Lung (tissue), 12 donors: Measurements from ENCODE around the gene ZFY. TPM values are rescaled to one million over a fixed set of nuclear protein-coding genes. Genes with fewer than 3 reads are reported as not detected.
"Not testable (repeated sequence)": the region's sequence is repeated elsewhere in the genome, so short reads cannot be mapped to it uniquely, and the experiment has no call there.

Source experiments
- ATAC-seq: fragments of 200-7000 bp; cut with Tn5 transposase; one replicate; pipeline ENCODE4 v1.9.1; 2020; ENCODE audit warnings: moderate number of reproducible peaks; ENCODE audit not compliant: insufficient read depth, low FRiP score
- DNase-seq, 3 donors: peaks; one replicate each; pipeline ENCODE4 v3.0.0-alpha.2; 2013 to 2017
- H3K27ac ChIP-seq, 2 donors: one replicate each; pipeline ENCODE4 v1.5.1; 2013; ENCODE audit warnings: mild to moderate bottlenecking in 2 of 2, moderate library complexity in 2 of 2, control low read depth in 1 of 2, inconsistent platforms in 1 of 2, low read depth in 1 of 2, low read length in 1 of 2
- H3K27me3 ChIP-seq, 3 donors: one replicate each; pipeline ENCODE4 v1.5.1; 2013; ENCODE audit warnings: low read length in 2 of 3; ENCODE audit not compliant: control insufficient read depth in 3 of 3, insufficient read depth in 3 of 3
- H3K36me3 ChIP-seq, 4 donors: one replicate each; pipeline ENCODE4 v1.5.1; 2013; ENCODE audit warnings: low read length in 4 of 4, mild to moderate bottlenecking in 1 of 4, moderate library complexity in 1 of 4; ENCODE audit not compliant: control insufficient read depth in 4 of 4, insufficient read depth in 4 of 4
- H3K4me1 ChIP-seq, 5 donors: one replicate each; pipeline ENCODE4 v1.5.1; 2013; ENCODE audit warnings: low read length in 5 of 5, mild to moderate bottlenecking in 2 of 5, moderate library complexity in 1 of 5; ENCODE audit not compliant: control insufficient read depth in 5 of 5, insufficient read depth in 5 of 5
- H3K4me3 ChIP-seq: one replicate; pipeline ENCODE4 v1.5.1; 2013; ENCODE audit warnings: mild to moderate bottlenecking, control low read depth, moderate library complexity
- H3K9ac ChIP-seq, 2 donors: one replicate each; pipeline ENCODE4 v1.5.1; 2013; ENCODE audit warnings: low read length in 2 of 2, control low read depth in 1 of 2; ENCODE audit not compliant: insufficient read depth in 1 of 2
- H3K9me3 ChIP-seq, 4 donors: one replicate each; pipeline ENCODE4 v1.5.1; 2013; ENCODE audit warnings: low read length in 3 of 4, mild to moderate bottlenecking in 1 of 4, moderate library complexity in 1 of 4; ENCODE audit not compliant: control insufficient read depth in 4 of 4, insufficient read depth in 3 of 4
- CTCF ChIP-seq: IDR thresholded peaks from 2 replicates; pipeline ENCODE4 v1.5.1; 2012; ENCODE audit warnings: mild to moderate bottlenecking; ENCODE audit errors: control extremely low read depth, extremely low read depth
- WGBS, 2 donors: extraction: QIAGEN DNeasy Blood & Tissue Kit; methylation state at CpG; one replicate each; pipeline ENCODE4 v1.1.7; 2013; 5-methylcytosine and 5-hydroxymethylcytosine counted together
- polyA plus RNA-seq, 2 donors: library from polyadenylated mRNA; stranded (reverse); fragments of 200-250 nt; gene quantifications; one replicate each; pipeline ENCODE4 v1.2.1, GENCODE V29; 2013
- total RNA-seq, 2 donors: library from RNA; depleted of rRNA in 1 of 2; stranded (reverse); fragments of >200 nt in 1 of 2; gene quantifications; one replicate each; pipeline ENCODE4 v1.2.1, GENCODE V29; 2014 to 2021
- donor health status: control.
- donor health status: control.
- donor health status: Bipolar disorder and iron deficiency.
- donor health status: healthy.
- donor health status: DM: yes; HTN: yes; CAD: no.

Gene ZFY
- total and polyA plus RNA-seq, 4 donors, result 4.4 TPM; not detected in 3

DNA sequence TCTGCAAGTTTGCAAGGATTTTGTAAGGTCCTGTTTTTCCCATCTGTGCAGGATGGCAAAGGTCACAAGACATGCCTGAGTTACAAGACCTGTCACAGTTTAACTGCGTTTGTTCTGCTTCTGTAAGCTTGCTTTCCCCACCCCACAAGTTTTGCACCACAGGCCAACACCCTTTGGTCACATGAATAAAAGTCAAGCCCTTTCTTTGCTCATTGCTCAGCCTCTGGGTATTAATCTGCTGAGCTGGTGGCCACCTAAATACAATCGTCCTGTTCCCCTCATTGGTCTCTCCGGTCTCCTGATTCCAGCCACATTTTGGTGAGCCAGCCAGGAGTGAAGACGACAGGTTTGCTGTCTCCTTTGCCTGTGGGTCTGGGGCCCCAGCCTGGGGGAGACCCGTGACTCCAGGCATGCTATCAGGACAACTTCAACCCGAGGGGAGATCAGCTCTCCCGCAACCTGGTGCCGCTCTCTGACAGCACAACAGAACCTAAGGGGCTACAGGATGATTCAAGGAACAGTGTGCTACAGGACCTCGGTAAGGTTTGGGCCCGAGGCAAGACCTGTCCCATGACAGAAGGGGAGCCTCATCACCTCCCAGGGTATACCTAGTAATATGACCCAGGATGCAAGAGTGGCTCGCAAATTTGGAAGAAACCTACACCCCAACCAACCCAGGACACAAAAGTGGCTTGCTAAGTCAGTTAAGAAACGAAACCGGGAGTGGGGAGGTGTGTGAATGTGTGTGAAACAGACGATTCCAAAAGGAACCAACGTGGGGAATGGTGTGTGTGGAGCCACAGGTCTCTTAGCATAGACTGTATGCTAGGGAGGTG lies 67.7 kb downstream of the ZFY start:
- no peak for ATAC-seq
- no peak for DNase-seq
- no peaks in the 10 kb centered on the region for H3K36me3 ChIP-seq
- H3K27ac ChIP-seq, result peak overlapping the region in 1 of 2 donors; percentile 76
- no peak overlapping the region for H3K9ac ChIP-seq
- H3K4me1 ChIP-seq, result peaks cover 0 to 4% (median 0%) of the 10 kb centered on the region in 5 donors
- no peaks in the 10 kb centered on the region for H3K27me3 ChIP-seq
- no peak for TF ChIP-seq CTCF
- 7% methylated on average over 14 of the region's 15 CpGs; no CpG with 5 or more reads in 1 of the 2 donors for WGBS, 2 donors
- H3K9me3 ChIP-seq, result no peaks in the 10 kb centered on the region
- H3K4me3 ChIP-seq, result no peak overlapping the region

GRCh38 chrY:3003516-3003830 lies 68.3 kb downstream of the ZFY start:
- Histone ChIP-seq H3K9me3 (no peaks in the 10 kb centered on the region), H3K4me1 (peaks cover 0 to 4% (median 0%) of the 10 kb centered on the region in 5 donors), H3K4me3 (no peak overlapping the region), H3K36me3 (no peaks in the 10 kb centered on the region), H3K9ac (no peak overlapping the region), H3K27ac (peak overlapping the region in 1 of 2 donors; percentile 76), H3K27me3 (no peaks in the 10 kb centered on the region)
- DNase-seq (peak in 1 of 3 donors; percentile 43), ATAC-seq (no peak)
- WGBS, 2 donors, result 4% methylated on average over 3 of the region's 3 CpGs; no CpG with 5 or more reads in 1 of the 2 donors
- no peak for TF ChIP-seq CTCF

DNA sequence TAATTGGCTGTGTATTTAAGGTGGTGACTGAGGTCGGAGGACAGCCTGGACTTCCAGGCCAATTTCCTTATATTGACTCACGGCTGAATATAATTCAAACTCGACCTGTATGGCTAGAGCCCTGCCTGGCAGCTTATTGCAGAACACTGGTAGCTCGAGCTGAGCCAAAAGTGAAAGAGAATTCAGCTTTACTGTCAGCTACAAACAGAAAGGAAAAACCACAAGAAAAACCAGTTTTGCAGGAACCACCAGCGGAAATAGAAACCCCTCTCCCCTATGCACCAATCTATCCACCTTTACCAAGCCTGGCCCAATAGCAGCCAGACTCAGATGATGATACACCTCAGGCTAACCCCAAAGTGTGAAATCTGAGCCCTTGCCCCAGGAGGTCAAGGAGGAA lies 68.7 kb downstream of the ZFY start:
- Histone ChIP-seq H3K9ac (no peak overlapping the region), H3K9me3 (no peaks in the 10 kb centered on the region), H3K27ac (peak overlapping the region in 1 of 2 donors; percentile 76), H3K27me3 (no peaks in the 10 kb centered on the region), H3K4me3 (no peak overlapping the region), H3K36me3 (no peaks in the 10 kb centered on the region), H3K4me1 (peaks cover 0 to 4% (median 0%) of the 10 kb centered on the region in 5 donors)
- TF ChIP-seq CTCF, result no peak
- WGBS, 2 donors, result 0% methylated on average over 5 of the region's 5 CpGs; no CpG with 5 or more reads in 1 of the 2 donors
- peak in 1 of 3 donors; percentile 55 for DNase-seq
- ATAC-seq, result no peak

GRCh38 chrY:3006031-3006430 lies 70.8 kb downstream of the ZFY start:
- not testable (repeated sequence) for DNase-seq, H3K27ac ChIP-seq, H3K9me3 ChIP-seq, H3K4me3 ChIP-seq, H3K9ac ChIP-seq, H3K4me1 ChIP-seq, H3K36me3 ChIP-seq, H3K27me3 ChIP-seq, ATAC-seq
- WGBS, 2 donors, result 24% methylated on average over 2 of the region's 2 CpGs; no CpG with 5 or more reads in 1 of the 2 donors
